Measurements from ENCODE around the gene WASHC2A.
"Not testable (repeated sequence)": the region's sequence is repeated elsewhere in the genome, so short reads cannot be mapped to it uniquely, and the experiment has no call there.

GRCh38 chr10:50068352-50068659 is 552 bp downstream of the WASHC2A start:
- TF ChIP-seq CTCF (IDR thresholded peaks at IDR 0.05); POLR2AphosphoS5 (IDR thresholded peaks at IDR 0.05); EP300 (IDR thresholded peaks at IDR 0.05; ENCODE audit: low read depth): not testable (repeated sequence)
